GM18526 (cell line): Measurements from ENCODE around the gene PLXNA4.

Experiments
- POLR2A ChIP-seq: IDR thresholded peaks from 3 replicates; pipeline ENCODE4 v1.6.1; 2011; ENCODE audit not compliant: insufficient read length; ENCODE audit errors: extremely low read depth

The PLXNA4 gene

GRCh38 chr7:132318352-132319318 lies 257.6 kb downstream of the PLXNA4 start:
- no peak for TF ChIP-seq POLR2A

- no peak for TF ChIP-seq POLR2A
These were observed 258.4 kb downstream of the PLXNA4 start for GRCh38 chr7:132317701-132318351.

GRCh38 chr7:132312531-132313055 lies 263.7 kb downstream of the PLXNA4 start:
- TF ChIP-seq POLR2A, result no peak

- no peak for TF ChIP-seq POLR2A
These were observed 264.5 kb downstream of the PLXNA4 start for GRCh38 chr7:132311733-132312132.

GRCh38 chr7:132309102-132309805 lies 267.0 kb downstream of the PLXNA4 start:
- TF ChIP-seq POLR2A, result no peak

GRCh38 chr7:132307465-132307864 lies 268.8 kb downstream of the PLXNA4 start:
- no peak for TF ChIP-seq POLR2A

GRCh38 chr7:132300599-132301277 lies 275.5 kb downstream of the PLXNA4 start:
- TF ChIP-seq POLR2A, result no peak

- TF ChIP-seq POLR2A, result no peak
These were observed 277.5 kb downstream of the PLXNA4 start for GRCh38 chr7:132298790-132299189.

GRCh38 chr7:132296820-132297219 lies 279.4 kb downstream of the PLXNA4 start:
- no peak for TF ChIP-seq POLR2A

- TF ChIP-seq POLR2A, result no peak
These were observed 281.1 kb downstream of the PLXNA4 start for GRCh38 chr7:132295175-132295574.

GRCh38 chr7:132292803-132293202 lies 283.5 kb downstream of the PLXNA4 start:
- no peak for TF ChIP-seq POLR2A

- TF ChIP-seq POLR2A, result no peak
These were observed 284.8 kb downstream of the PLXNA4 start for GRCh38 chr7:132291481-132291880.

GRCh38 chr7:132290021-132290420 lies 286.2 kb downstream of the PLXNA4 start:
- no peak for TF ChIP-seq POLR2A

- TF ChIP-seq POLR2A, result no peak
These were observed 289.4 kb downstream of the PLXNA4 start for GRCh38 chr7:132286836-132287235.

GRCh38 chr7:132280335-132280734 lies 295.9 kb downstream of the PLXNA4 start:
- no peak for TF ChIP-seq POLR2A

- TF ChIP-seq POLR2A, result no peak
These were observed 296.6 kb downstream of the PLXNA4 start for GRCh38 chr7:132279718-132280117.
